Right lobe of liver (tissue), 6 donors: Measurements from ENCODE around the gene CASZ1. TPM values are rescaled to one million over a fixed set of nuclear protein-coding genes. Genes with fewer than 3 reads are reported as not detected.
A peak's percentile ranks its signal among the peaks of the same experiment; 100 is the strongest.

Experiments used
- ATAC-seq, 4 donors: fragments of 200-7000 bp; cut with Tn5 transposase; one replicate each; pipeline ENCODE4 v1.9.1; 2020; ENCODE audit warnings: mild to moderate bottlenecking in 4 of 4, moderate library complexity in 4 of 4
- DNase-seq, 3 donors: peaks; one replicate each; pipeline ENCODE4 v3.0.0-alpha.2; 2020
- H3K27ac ChIP-seq, 3 donors: fragments of 200-600 bp; one replicate each; pipeline ENCODE4 v1.8.0; 2022
- H3K27me3 ChIP-seq, 2 donors: fragments of 200-600 bp; one replicate each; pipeline ENCODE4 v1.8.0; 2022
- H3K36me3 ChIP-seq, 4 donors: fragments of 200-600 bp; sonication (generic) in 1 of 4; one replicate each; pipeline versions ENCODE4 v1.5.1 to v1.8.0; 2017 to 2022; ENCODE audit warnings: control low read depth in 1 of 4
- H3K4me1 ChIP-seq, 4 donors: fragments of 200-600 bp; sonication (generic) in 1 of 4; one replicate each; pipeline versions ENCODE4 v1.5.1 to v1.8.0; 2017 to 2022; ENCODE audit warnings: control low read depth in 1 of 4
- H3K4me3 ChIP-seq, 3 donors: fragments of 200-600 bp; one replicate each; pipeline ENCODE4 v1.8.0; 2022
- H3K9me3 ChIP-seq, 4 donors: fragments of 200-600 bp; sonication (generic) in 1 of 4; one replicate each; pipeline versions ENCODE4 v1.5.1 to v1.8.0; 2017 to 2022; ENCODE audit warnings: control low read depth in 1 of 4
- CTCF ChIP-seq, 4 donors: fragments of 200-600 bp in 3 of 4; fragments of 450-650 bp in 1 of 4; IDR thresholded peaks; one replicate each; pipeline versions ENCODE4 v1.5.1 to v1.8.0; 2016 to 2022; ENCODE audit warnings: antibody characterized with exemption in 4 of 4, mild to moderate bottlenecking in 2 of 4
- POLR2A ChIP-seq: fragments of 450-650 bp; IDR thresholded peaks from one replicate; pipeline ENCODE4 v1.6.1; 2017; ENCODE audit warnings: antibody characterized with exemption, mild to moderate bottlenecking
- WGBS: methylation state at CpG from one replicate; pipeline ENCODE4 v1.1.6; 2018; ENCODE audit warnings: low coverage, low lambda C conversion rate; ENCODE audit not compliant: insufficient coverage; ENCODE audit errors: missing lambda C conversion rate; 5-methylcytosine and 5-hydroxymethylcytosine counted together
- intact Hi-C, 2 donors: fragments of 100-400 bp; cut with DNase I; formaldehyde crosslinking; loops; one replicate each; pipeline versions ENCODE4 v1.11.2 to v1.14.1; 2022
- total RNA-seq, 6 experiments: library from RNA; depleted of rRNA in 2 of 6; stranded (reverse); fragments of >200 nt in 2 of 6; fragmentation: NEBNext Ultra II Directional in 3 of 6; extraction: Animal tissue kit (Norgen Biotek cat#: 25700) in 3 of 6; gene quantifications; one replicate each; pipeline versions ENCODE4 v1.1.0 to v1.2.4, GENCODE V29; 2016 to 2023
- donor health status: DM: no; HTN: yes; CAD: no.
- donor health status: DM: no; HTN: no; CAD: no.
- donor health status: DM: no; HTN: no; CAD: no.
- donor health status: DM: no; HTN: yes; CAD: no.
- donor health status: DM: no; HTN: yes; CAD: no.

CASZ1 gene
- total RNA-seq, 6 experiments from 2014 or later: 3.1 to 10.1 (median 5.3) TPM

DNA sequence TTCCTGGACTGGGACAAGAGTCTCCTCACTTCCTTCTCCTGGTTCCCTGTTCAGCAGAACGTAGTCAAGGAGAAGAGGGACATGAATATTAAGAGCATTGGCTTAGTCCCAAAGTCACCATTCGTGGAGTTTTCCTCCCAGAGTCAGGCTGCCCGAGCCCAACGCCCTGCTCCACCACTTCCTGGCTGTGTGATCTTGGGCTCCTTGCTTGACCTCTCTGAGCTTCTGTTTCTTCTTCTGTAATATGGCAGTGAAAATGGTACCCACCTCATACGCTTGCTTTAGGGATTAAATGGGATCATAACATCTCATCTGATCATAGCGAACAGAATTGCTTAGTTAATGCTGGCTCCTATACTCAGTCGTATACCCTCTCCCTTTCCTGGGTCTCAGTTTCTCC lies 12.0 kb upstream of the CASZ1 start:
- WGBS: 49% methylated on average over 6 of the region's 7 CpGs
- intact Hi-C loops: no loop called here
- H3K27ac ChIP-seq: no peak overlapping the region
- no peak for DNase-seq
- TF ChIP-seq CTCF (IDR thresholded peaks at IDR 0.05) (no peak), POLR2A (no peak)
- no peaks in the 10 kb centered on the region for H3K27me3 ChIP-seq
- no peak for ATAC-seq
- no peaks in the 10 kb centered on the region for H3K36me3 ChIP-seq
- no peaks in the 10 kb centered on the region for H3K9me3 ChIP-seq
- H3K4me3 ChIP-seq: no peak overlapping the region
- H3K4me1 ChIP-seq: no peaks in the 10 kb centered on the region

DNA sequence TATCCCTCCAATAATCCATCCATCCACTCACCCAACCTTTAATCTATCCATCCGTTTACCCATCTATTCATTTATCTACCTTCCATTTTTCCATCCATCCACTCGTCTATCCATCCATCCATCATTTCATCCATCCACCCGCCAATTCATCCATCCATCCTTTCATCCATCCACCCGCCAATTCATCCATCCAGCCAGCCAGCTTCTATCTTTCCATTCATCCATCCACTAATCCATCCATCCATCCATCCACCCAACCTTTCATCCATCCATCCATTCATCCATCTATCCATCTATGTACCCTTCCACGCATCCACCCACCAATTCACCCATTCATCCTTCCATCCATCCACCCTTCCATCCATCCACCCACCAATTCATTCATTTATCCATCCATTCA lies 10.5 kb upstream of the CASZ1 start:
- H3K9me3 ChIP-seq: no peaks in the 10 kb centered on the region
- DNase-seq: no peak
- TF ChIP-seq POLR2A: no peak
- TF ChIP-seq CTCF (IDR thresholded peaks at IDR 0.05): no peak
- no peak overlapping the region for H3K4me3 ChIP-seq
- no peak overlapping the region for H3K27ac ChIP-seq
- no peaks in the 10 kb centered on the region for H3K27me3 ChIP-seq
- H3K4me1 ChIP-seq: no peaks in the 10 kb centered on the region
- WGBS: 77% methylated on average over 5 of the region's 5 CpGs
- intact Hi-C loops: no loop called here
- ATAC-seq: no peak
- H3K36me3 ChIP-seq: no peaks in the 10 kb centered on the region

DNA sequence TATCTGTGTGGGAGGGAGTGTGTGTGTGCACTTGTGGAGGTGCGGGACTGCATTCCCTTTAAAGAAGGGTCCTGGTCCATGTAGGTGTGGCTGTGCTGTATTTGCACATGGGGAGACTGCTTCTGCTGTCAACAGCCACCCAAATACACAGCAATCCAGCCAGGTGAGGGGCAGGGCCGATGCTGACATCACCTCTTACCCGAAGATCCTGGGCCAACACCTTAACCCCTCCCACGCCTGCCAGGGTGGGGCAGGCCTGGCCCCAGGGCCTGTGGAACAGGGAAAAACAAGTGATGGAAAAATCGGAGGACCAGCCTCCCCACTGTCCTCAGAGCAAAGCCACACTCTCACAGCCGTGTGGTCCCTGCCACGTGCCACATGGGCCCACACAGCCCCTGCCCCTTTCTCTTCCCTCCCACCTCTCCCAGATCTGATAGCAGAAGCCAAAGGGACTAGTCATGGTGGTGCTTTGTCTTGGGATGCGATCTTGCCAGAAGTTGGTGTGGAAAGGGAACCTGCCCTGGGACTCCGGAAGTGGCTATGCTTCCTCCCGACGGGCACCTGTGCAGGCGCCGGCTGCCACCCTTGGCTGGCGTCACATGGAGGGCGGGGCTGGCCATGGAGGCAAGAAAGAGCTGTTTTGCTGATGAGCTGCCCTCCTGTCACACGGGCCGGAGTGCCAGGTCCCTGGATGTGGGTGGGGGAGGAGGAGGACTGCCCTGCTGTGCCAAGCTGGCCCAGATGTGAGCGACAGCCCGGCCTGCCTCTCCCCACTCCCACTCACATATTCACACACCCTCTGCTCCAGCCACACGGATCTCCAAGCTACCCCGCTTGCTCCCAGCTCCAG lies 7.8 kb upstream of the CASZ1 start:
- WGBS: 60% methylated on average over 10 of the region's 21 CpGs
- Histone ChIP-seq H3K27ac (no peak overlapping the region), H3K9me3 (no peaks in the 10 kb centered on the region), H3K4me3 (no peak overlapping the region), H3K36me3 (no peaks in the 10 kb centered on the region), H3K27me3 (no peaks in the 10 kb centered on the region), H3K4me1 (no peaks in the 10 kb centered on the region)
- intact Hi-C loops: no loop called here
- peak in 1 of 4 donors; percentile 30 for ATAC-seq
- no peak for DNase-seq
- TF ChIP-seq POLR2A (no peak), CTCF (IDR thresholded peaks at IDR 0.05) (no peak)

DNA sequence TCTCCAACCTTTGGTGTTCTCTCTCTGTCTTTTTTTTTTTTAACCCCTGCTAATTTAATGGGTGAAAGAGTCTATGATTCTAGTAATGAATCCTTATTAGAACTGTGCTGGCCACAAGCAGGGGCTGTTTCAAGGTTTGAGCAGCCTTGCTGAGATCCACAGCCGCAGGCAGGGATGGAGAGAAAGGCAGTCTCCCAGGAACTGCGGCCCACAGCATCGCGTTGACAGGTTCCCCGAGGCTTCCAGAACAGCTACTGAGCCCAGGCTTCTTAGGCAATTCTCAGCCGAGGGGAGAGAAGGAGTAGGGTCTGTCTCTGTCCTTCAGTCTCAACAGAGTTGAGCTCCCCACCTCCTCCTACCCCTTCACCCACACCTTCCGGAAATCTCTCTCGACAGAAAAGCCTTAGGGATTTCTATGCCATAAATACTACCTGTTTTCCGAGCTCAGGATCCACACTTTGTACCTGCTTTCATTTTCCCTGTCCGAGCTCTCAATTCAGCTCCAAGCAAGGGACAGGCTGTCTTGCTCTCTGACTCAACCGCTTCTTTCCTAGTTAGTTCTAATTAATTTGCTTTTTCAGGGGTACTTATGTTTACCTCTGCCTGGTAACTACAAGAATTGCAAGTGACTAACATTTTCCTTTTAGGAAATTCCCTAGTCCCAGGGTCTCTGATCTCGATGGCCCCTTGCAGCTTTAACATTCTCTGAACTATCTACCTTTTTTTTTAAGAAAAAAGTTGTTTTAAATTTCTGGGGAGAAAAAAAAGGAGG lies 6.7 kb upstream of the CASZ1 start:
- DNase-seq: no peak
- no peaks in the 10 kb centered on the region for H3K36me3 ChIP-seq
- no peaks in the 10 kb centered on the region for H3K4me1 ChIP-seq
- ATAC-seq: no peak
- WGBS: 55% methylated on average over 8 of the region's 12 CpGs
- intact Hi-C loops: no loop called here
- no peak overlapping the region for H3K27ac ChIP-seq
- H3K9me3 ChIP-seq: no peaks in the 10 kb centered on the region
- no peaks in the 10 kb centered on the region for H3K27me3 ChIP-seq
- H3K4me3 ChIP-seq: no peak overlapping the region
- TF ChIP-seq POLR2A (no peak), CTCF (IDR thresholded peaks at IDR 0.05) (no peak)
